Mesodermal cell (in vitro differentiated cells): ENCODE measurements around the gene NOTCH1.
A peak's percentile ranks its signal among the peaks of the same experiment; 100 is the strongest.

ENCODE experiments used
- H3K27ac ChIP-seq: 2 replicates; pipeline ENCODE4 v1.7.0; 2013; ENCODE audit warnings: mild to moderate bottlenecking, low read depth, low read length, moderate library complexity; ENCODE audit not compliant: severe bottlenecking
- H3K36me3 ChIP-seq: 2 replicates; pipeline ENCODE4 v1.7.1; 2013; ENCODE audit warnings: mild to moderate bottlenecking, low read length, moderate library complexity; ENCODE audit not compliant: control insufficient read depth, insufficient read depth
- H3K4me1 ChIP-seq: one replicate; pipeline ENCODE4 v1.7.1; 2013; ENCODE audit warnings: mild to moderate bottlenecking, low read length; ENCODE audit not compliant: insufficient read depth, control insufficient read depth, poor library complexity, severe bottlenecking
- H3K4me3 ChIP-seq: 2 replicates; pipeline ENCODE4 v1.7.0; 2013; ENCODE audit warnings: low read length, control low read depth, mild to moderate bottlenecking; ENCODE audit not compliant: insufficient read depth, poor library complexity, severe bottlenecking; ENCODE audit errors: extremely low read depth
- H3K9me3 ChIP-seq: 2 replicates; pipeline ENCODE4 v1.7.1; 2013; ENCODE audit warnings: mild to moderate bottlenecking, low read length, moderate library complexity; ENCODE audit not compliant: control insufficient read depth
- WGBS, 2 experiments: methylation state at CpG; one replicate each; pipeline ENCODE4 v1.1.5; 2013; ENCODE audit warnings: missing lambda C conversion rate in 2 of 2; ENCODE audit not compliant: insufficient coverage in 2 of 2; 5-methylcytosine and 5-hydroxymethylcytosine counted together

The NOTCH1 gene

GRCh38 chr9:136519263-136520052 is 26.4 kb downstream of the NOTCH1 start:
- 96 to 99% methylated on average over 30 to 31 of the region's 32 CpGs for WGBS, 2 experiments
- Histone ChIP-seq H3K4me1 (no peaks in the 10 kb centered on the region), H3K4me3 (no peak overlapping the region), H3K36me3 (peaks cover 81% of the 10 kb centered on the region), H3K27ac (peak overlapping the region; percentile 10), H3K9me3 (no peaks in the 10 kb centered on the region)

GRCh38 chr9:136518623-136519022 is 27.2 kb downstream of the NOTCH1 start:
- H3K27ac ChIP-seq: no peak overlapping the region
- H3K36me3 ChIP-seq: peaks cover 81% of the 10 kb centered on the region
- H3K4me1 ChIP-seq: no peaks in the 10 kb centered on the region
- WGBS, 2 experiments: 96 to 98% methylated on average over 17 to 18 of the region's 18 CpGs
- no peak overlapping the region for H3K4me3 ChIP-seq
- H3K9me3 ChIP-seq: no peaks in the 10 kb centered on the region

GRCh38 chr9:136517950-136518349 is 27.9 kb downstream of the NOTCH1 start:
- peaks cover 81% of the 10 kb centered on the region for H3K36me3 ChIP-seq
- H3K27ac ChIP-seq: no peak overlapping the region
- H3K9me3 ChIP-seq: no peaks in the 10 kb centered on the region
- 96 to 100% methylated on average over 8 to 15 of the region's 17 CpGs for WGBS, 2 experiments
- H3K4me1 ChIP-seq: no peaks in the 10 kb centered on the region
- H3K4me3 ChIP-seq: no peak overlapping the region

GRCh38 chr9:136517012-136517743 is 28.7 kb downstream of the NOTCH1 start:
- WGBS, 2 experiments: 95 to 96% methylated on average over 28 to 31 of the region's 37 CpGs
- Histone ChIP-seq H3K36me3 (peaks cover 82% of the 10 kb centered on the region), H3K4me1 (peaks cover 1% of the 10 kb centered on the region), H3K4me3 (no peak overlapping the region), H3K9me3 (no peaks in the 10 kb centered on the region), H3K27ac (no peak overlapping the region)

GRCh38 chr9:136516191-136516654 is 29.6 kb downstream of the NOTCH1 start:
- H3K9me3 ChIP-seq: no peaks in the 10 kb centered on the region
- no peak overlapping the region for H3K27ac ChIP-seq
- peaks cover 92% of the 10 kb centered on the region for H3K36me3 ChIP-seq
- H3K4me1 ChIP-seq: peaks cover 3% of the 10 kb centered on the region
- 91 to 97% methylated on average over 16 to 19 of the region's 19 CpGs for WGBS, 2 experiments
- H3K4me3 ChIP-seq: no peak overlapping the region

GRCh38 chr9:136515276-136515675 is 30.6 kb downstream of the NOTCH1 start:
- H3K9me3 ChIP-seq: no peaks in the 10 kb centered on the region
- 96% methylated on average over 22 to 23 of the region's 28 CpGs for whole genome bisulfite sequencing, 2 experiments
- no peak overlapping the region for H3K4me3 ChIP-seq
- peaks cover 94% of the 10 kb centered on the region for H3K36me3 ChIP-seq
- H3K4me1 ChIP-seq: peaks cover 3% of the 10 kb centered on the region
- no peak overlapping the region for H3K27ac ChIP-seq

GRCh38 chr9:136514022-136514714 is 31.7 kb downstream of the NOTCH1 start:
- H3K4me3 ChIP-seq: no peak overlapping the region
- H3K36me3 ChIP-seq: peaks cover 94% of the 10 kb centered on the region
- H3K4me1 ChIP-seq: peaks cover 3% of the 10 kb centered on the region
- H3K9me3 ChIP-seq: no peaks in the 10 kb centered on the region
- WGBS, 2 experiments: 93 to 95% methylated on average over 26 to 29 of the region's 29 CpGs
- no peak overlapping the region for H3K27ac ChIP-seq

GRCh38 chr9:136513191-136513590 is 32.7 kb downstream of the NOTCH1 start:
- Histone ChIP-seq H3K36me3 (peaks cover 94% of the 10 kb centered on the region), H3K4me1 (peaks cover 3% of the 10 kb centered on the region), H3K4me3 (no peak overlapping the region), H3K27ac (no peak overlapping the region), H3K9me3 (no peaks in the 10 kb centered on the region)
- 96 to 97% methylated on average over 16 of the region's 16 CpGs for WGBS, 2 experiments

- 93 to 94% methylated on average over 4 to 6 of the region's 13 CpGs for WGBS, 2 experiments
- H3K36me3 ChIP-seq: peaks cover 94% of the 10 kb centered on the region
- peak overlapping the region; percentile 85 for H3K27ac ChIP-seq
- H3K4me1 ChIP-seq: peaks cover 3% of the 10 kb centered on the region
- H3K9me3 ChIP-seq: no peaks in the 10 kb centered on the region
- no peak overlapping the region for H3K4me3 ChIP-seq
These were observed 33.2 kb downstream of the NOTCH1 start for GRCh38 chr9:136512651-136513071.

GRCh38 chr9:136511670-136512592 is 33.9 kb downstream of the NOTCH1 start:
- H3K36me3 ChIP-seq: peaks cover 96% of the 10 kb centered on the region
- WGBS, 2 experiments: 88 to 92% methylated on average over 44 to 46 of the region's 46 CpGs
- no peaks in the 10 kb centered on the region for H3K9me3 ChIP-seq
- H3K27ac ChIP-seq: peak overlapping the region; percentile 85
- H3K4me1 ChIP-seq: peaks cover 3% of the 10 kb centered on the region
- H3K4me3 ChIP-seq: no peak overlapping the region
